GM12874 (cell line): ENCODE measurements around the gene KRTAP10-1.

Experiments
- CTCF ChIP-seq: IDR thresholded peaks from 2 replicates; pipeline ENCODE4 v1.5.1; 2011; ENCODE audit warnings: low read depth, mild to moderate bottlenecking, control low read depth, low read length, moderate library complexity; ENCODE audit not compliant: insufficient read depth

KRTAP10-1 gene

GRCh38 chr21:44549525-44550211 is 9.7 kb upstream of the KRTAP10-1 start:
- no peak for TF ChIP-seq CTCF

DNA sequence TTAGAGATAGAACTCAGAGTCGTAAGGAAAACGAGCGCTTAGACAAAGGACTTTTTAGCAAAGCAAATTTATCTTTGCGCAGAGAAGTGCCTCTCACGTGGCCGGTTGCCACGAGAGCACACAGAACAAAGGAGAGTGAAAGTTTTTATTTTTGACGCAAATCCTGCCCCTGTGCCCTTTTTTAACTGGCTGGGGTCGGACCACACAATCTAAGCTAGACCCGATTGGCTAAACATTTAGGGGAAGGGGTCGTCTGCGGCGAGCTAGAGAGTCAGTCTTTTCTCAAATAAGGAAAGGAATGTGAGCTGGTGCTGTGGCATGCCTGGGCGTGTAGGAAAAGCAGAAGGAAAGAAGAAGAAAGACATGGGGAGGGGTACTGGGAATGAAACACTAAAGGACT is 8.9 kb upstream of the KRTAP10-1 start:
- no peak for TF ChIP-seq CTCF

DNA sequence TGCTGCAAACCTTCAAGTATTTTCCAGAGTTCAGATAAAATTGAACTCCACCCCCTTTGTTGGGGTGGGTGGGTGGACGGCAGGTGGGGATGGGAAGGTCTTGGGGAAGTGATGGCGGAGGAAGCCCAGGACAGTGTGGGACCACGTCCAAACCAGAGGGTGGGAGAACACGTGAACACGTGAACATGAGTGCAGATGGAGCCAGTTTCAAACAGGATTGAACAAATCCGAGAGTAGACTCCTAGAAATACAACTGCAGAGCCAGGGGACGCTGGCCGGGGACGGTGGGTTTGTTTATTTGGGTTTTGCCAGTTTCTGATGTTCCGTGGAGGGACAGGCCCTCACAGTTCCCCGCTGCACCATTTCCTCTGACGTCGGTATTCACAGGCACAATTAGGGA is 8.4 kb upstream of the KRTAP10-1 start:
- no peak for TF ChIP-seq CTCF

DNA sequence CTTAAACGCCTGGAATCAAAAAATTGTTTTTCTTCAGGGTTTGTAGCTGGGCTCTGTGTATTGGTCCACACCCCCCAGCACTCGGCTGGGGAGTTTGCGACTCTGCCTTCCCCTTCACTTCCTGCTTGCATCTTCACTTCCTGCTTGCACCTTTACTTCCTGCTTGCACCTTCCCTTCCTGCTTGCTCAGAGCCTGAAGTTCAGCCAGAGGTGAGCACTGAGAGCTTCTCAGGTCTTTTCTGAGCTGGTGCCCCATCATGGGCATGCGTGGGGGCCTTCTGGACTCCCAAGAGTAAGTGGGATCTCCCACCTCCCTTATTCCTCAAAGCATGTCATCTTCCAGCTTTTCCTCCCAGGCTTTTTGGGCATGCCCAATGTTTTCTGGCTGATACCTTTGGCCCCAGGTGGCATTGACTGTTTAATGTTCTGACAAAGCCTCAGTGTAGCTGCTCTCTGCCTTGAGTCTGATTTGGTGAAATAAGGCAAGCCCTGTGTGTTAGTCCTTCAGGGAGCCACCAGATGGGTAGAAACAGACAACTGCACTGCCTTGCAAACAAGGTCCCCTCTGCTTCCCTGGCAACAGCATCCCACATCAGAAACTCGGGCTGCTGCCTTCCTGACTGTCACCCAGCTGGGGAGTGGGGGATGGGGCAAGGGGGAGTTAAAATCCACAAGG is 7.8 kb upstream of the KRTAP10-1 start:
- no peak for TF ChIP-seq CTCF

DNA sequence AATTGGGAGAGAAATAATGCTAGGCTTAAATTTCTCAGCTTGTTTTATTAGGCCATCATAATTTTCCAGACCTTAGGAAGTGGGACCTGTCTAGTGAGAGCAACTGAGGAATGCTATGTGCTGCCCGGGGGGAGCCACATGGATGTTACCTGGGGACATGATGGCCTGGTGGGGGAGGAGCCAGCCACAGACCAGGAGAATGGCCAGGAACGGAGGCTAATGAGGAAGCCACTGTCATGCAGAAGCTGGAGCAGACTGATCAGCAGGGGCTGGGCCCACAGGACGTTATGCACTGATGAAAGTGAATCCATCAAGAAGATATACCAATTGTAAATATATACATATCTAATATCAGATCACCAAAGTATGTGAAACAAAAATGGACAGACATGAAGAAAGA is 4.6 kb upstream of the KRTAP10-1 start:
- no peak for TF ChIP-seq CTCF

- no peak for TF ChIP-seq CTCF
These were observed 2.7 kb upstream of the KRTAP10-1 start for GRCh38 chr21:44542716-44543115.

DNA sequence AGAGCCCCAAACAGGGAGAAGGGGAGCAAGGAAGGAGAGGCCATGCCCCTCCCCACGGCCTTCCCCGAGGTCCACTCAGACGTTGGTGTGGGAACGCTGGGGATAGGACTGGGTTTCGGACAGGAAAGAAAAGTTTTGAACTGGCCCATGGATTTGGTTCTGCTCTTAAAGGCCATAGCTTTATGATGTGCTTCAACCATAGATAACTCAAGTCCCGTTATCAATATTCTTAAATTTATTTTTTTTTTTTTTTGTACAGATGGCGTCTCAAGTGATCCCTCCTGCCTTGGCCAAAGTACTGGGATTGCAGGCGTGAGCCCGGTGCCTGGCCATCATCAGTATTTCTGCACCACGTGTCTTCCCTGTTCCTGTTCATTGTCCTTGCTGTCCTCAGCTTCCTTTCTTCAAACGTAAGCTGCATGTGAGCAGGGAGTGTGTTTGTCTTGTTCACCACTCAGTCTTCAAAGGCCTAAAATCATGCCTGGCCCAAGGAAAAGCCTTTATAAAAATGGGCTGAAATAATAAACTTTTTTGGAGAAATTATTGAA is 820 bp upstream of the KRTAP10-1 start:
- TF ChIP-seq CTCF: no peak
